ENCODE measurements around the gene GPR34.

- no peak for TF ChIP-seq CTCF (IDR thresholded peaks at IDR 0.05; ENCODE audit: low read depth, low read length, poor library complexity, severe bottlenecking)
- no peak for TF ChIP-seq EZH2phosphoT487 (IDR thresholded peaks at IDR 0.05; ENCODE audit: borderline replicate concordance, low read length)
These were observed 617 bp upstream of the GPR34 start for GRCh38 chrX:41688156-41688555.
